ENCODE data around the gene SSBP3.

GRCh38 chr1:54298284-54299033, 107.7 kb downstream of the SSBP3 start:
- no peak for TF ChIP-seq CTCF (IDR thresholded peaks at IDR 0.05; ENCODE audit: insufficient read depth, low read length, poor library complexity, severe bottlenecking)
- no peak for TF ChIP-seq EZH2phosphoT487 (conservative IDR thresholded peaks at IDR 0.05; ENCODE audit: low read length)
